ENCODE measurements around the gene UCP3.

Gene UCP3

DNA sequence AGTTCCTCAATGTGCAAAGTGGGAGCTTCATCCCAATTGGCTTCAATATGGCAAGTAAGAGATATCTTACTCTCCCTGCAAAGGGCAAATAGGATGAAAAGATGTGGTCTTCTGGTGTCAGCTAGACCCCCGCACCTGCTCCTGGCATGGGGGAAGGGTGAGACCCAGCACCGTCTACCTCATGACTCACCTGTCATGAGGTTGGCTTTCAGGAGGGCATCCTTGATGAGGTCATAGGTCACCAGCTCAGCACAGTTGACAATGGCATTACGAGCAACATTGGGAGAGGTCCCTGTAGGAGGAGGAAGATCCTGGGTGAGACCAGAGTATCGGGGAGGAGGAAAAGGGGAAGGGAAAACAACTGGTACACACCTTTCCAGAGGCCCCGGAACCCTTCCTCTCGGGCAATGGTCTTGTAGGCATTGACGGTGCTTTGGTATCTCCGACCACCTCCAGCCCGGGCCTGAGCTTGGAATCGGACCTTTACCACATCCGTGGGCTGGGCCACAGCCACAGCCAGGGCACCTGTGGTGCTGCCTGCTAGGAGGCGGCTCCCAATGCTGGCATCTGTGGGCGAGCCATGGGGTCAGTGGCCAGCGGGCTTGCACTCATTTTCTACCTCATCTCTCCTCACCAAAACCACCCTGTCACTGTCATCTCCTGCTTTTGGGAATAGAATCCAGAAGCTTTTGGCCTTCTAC lies 32.3 kb downstream of the UCP3 start:
- no peak for DNase-seq

DNA sequence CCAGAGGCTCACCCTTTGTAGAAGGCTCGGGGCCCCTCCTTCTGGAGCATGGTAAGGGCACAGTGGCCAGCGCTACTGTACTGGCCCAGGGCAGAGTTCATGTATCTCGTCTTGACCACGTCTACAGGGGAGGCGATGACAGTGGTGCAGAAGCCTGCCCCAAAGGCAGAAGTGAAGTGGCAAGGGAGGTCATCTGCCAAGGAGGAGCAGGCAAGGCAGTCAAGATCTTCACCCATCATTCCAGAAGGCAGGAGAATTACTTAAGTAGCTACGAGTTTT lies 33.5 kb downstream of the UCP3 start:
- DNase-seq = no peak

DNA sequence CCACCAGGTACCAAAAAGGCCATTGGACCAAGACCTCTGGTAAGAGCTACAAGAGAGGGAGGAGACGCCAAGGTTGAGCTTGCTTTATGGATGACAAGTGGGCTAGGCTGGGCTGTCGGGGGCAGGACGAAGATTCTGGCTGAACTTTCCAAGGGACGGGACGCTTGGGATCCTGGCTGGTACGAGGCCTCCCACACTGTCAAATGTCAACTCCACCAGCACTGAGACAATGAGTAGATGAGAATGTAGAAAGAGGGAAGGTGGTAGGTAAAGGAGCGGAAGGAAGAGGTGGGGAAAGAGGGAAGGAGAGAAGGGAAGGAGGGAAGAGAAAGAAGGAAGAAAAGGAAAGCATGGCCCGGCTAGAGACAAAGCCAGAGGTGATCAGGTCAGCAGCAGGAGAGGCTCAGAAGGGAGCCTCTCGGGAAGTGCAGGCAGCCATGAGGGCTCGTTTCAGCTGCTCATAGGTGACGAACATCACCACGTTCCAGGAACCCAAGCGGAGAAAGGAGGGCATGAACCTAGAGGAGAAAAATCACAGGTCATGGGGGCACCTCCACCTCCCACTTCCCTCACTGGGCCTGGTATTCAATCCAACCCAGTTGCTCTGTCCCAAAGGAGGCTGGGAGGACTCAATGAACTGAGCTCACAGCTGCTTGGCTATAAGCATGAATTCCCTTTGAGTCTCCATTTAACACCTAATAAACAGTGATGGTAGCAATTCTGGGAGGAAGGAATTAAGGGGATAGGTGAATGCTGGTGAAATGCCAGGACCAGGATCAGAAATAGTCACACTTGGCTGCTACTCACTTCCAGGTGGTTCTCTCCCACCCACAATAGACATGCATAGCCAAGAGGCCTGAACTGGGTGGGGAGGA lies 34.0 kb downstream of the UCP3 start:
- DNase-seq = no peak

DNA sequence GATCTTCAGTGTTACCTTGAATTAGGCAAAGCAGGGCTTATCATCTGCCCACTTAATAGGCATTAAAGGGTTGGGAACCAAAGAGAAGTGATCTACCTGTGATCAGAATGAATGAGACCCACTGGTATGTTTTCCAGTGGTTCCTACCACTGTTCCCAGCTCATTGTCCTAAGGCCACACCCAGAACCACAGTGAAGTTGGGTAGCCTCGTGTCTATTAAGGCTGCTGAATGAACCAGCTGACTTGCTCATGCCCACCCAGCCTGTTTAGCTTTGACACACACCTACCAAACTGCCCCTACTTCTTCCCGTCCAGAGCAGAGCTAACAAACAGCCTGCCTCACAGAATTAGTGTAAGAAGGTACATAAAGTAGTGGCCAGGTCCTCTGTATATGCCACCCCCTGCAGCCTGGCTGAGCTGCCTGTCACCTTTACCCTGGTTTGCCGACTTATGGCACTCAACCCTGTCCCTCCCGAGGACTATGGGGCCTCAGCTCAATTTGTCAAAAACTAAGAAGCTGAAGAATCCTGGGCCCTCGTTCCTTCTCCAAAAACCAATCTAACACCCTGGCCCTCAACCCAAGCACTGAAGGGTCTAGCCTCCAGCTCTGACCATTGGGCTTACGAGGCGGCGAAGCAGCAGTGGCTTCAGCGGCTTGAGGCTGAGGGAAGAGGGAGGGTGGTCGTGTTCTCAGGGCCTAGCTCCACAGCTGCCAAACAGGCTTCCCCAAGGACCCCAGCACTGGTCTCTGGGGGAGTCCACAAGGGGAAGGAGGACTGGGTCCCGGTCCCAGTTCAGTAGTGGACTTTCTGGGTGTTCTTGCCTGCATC lies 36.0 kb downstream of the UCP3 start:
- peak; percentile 20 for DNase-seq

DNA sequence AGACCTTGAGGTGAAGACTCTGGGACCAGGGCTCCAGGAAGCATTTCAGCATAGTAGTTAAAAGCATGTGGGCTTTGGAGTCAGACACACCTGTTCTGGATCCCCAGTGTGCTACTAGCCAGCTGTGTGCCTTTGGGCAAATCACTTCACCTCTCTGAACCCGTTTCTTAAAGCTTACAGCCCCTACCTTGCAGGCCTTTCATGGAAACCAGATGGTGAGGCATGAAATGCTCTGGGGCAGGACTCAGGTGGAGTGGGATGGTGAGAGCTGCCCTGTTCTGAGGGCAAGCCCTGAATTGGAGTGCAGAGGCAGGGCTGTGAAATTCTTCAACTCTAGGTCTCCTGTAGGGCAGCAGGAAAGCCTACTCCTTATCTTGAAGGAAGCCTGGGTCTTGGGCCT lies 36.7 kb downstream of the UCP3 start:
- DNase-seq = no peak

DNA sequence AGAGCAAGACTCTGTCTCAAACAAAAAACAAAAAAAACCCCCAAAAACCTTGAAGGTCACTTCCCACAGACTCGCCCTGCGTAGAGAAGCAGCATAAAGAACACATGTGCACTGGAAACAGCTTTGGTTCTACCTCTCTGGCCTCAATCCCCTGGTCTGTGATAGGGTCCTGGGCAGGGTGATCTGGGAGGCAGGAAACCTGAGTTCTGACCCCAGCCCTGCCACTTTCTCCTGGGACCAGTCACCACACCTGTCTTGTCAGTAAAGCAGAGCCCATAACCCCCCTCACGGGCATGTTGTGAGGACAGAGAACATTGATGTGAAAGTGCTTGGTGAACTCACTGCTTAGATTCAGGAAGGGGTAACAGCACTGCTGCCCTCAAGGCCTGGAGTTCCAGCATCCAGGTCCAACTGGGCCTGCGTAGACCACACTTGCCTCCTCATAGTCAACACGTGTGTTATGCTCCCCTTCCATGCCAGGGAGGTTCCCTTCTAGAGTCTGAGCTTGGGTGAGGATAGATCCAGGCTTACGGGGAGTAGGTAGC lies 37.6 kb downstream of the UCP3 start:
- no peak for DNase-seq

DNA sequence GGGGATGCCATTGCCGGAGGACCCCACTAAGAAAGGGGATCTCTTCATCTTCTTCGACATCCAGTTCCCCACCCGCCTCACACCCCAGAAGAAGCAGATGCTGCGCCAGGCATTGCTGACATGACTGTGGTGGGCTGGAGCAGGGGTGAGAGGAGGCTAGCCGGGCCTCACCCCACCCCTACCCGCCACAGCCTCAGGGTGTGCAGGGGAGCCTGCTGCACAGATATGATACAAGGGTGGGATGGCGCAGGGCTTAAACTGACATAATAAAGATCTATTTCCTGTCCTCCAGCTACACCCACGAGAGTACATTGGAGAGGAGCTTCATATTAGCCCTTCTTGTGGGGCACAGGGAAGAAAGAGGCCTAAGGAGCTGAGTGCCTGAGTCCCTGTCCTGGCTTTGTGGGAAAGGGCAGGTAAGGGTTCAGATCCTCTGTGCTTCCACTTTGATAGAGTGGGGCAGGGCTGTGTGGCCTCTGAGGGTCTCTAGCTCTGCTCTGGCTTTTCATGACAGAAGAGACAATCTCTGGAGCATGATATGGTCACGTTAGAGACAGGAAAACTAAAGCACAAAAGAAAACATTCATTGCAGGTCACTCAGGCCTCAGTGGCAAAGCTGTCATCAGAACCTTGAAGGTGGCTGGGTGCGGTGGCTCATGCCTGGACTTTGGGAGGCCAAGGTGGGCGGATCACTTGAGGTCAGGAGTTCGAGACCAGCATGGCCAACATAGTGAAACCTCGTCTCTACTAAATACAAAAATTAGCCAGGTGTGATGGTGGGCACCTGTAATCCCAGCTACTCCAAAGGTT lies 38.7 kb downstream of the UCP3 start:
- peak; percentile 10 for DNase-seq

DNA sequence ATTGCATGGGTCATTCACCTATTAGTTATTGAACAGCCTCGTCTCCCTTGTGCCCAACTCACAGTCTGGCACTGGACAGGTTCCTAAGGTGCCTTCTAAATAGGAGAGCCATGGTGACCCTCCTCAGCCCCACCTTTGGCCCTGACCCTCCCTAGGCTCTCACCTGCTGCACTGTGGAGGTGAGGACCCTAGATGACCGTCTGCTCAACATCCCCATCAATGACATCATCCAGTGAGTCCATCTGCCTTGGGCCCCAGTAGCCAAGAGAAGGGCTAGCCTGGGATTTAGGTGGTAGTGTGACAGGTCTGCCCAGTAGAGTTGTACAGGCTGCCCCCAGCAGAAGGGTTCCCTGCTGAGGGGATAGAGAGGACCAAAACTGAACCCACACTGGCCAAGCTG lies 39.8 kb downstream of the UCP3 start:
- no peak for DNase-seq

DNA sequence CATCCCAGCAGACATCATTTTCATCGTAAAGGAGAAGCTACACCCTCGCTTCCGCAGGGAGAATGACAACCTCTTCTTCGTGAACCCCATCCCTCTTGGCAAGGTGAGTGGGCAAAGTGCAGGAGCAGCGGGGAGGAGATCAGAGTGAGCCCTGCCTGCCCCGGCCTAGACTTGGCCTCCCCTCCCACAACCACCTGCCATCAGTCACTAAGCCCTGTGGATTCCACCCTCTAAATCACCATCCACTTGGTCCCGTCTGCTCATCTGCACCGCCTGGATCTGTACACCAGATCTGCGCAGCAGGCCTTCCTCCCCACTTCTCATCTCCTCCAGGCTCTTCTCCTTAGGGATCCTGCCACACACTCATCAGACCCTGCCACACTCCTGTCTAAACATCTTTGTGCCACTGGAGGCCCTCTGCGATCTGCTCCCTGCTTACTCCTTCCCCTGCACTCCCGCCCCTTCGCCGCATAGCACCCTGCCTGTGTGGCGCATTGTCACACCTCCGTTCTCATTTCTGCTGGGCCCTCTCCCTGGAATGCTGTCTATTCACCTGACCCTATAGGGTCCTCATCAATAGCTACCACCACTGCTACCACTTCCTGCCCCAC lies 40.4 kb downstream of the UCP3 start:
- peak; percentile 67 for DNase-seq

DNA sequence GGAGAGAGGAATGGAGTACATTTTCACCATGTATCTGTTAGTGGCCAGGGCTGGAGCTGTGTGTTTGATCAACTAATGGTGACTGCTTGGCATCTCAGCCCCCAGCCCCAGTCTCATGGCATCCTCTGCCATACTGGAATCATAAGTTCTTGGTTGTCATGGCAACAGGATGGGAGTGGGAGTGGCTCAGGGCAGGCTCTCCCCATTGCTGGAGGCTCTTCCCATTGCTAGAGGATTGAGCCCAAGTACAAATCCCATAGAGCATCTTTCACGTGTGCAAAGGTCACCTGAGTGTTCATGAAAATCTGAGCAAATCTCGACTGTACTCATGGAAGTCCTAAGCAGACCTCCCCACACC lies 43.1 kb downstream of the UCP3 start:
- peak; percentile 35 for DNase-seq

DNA sequence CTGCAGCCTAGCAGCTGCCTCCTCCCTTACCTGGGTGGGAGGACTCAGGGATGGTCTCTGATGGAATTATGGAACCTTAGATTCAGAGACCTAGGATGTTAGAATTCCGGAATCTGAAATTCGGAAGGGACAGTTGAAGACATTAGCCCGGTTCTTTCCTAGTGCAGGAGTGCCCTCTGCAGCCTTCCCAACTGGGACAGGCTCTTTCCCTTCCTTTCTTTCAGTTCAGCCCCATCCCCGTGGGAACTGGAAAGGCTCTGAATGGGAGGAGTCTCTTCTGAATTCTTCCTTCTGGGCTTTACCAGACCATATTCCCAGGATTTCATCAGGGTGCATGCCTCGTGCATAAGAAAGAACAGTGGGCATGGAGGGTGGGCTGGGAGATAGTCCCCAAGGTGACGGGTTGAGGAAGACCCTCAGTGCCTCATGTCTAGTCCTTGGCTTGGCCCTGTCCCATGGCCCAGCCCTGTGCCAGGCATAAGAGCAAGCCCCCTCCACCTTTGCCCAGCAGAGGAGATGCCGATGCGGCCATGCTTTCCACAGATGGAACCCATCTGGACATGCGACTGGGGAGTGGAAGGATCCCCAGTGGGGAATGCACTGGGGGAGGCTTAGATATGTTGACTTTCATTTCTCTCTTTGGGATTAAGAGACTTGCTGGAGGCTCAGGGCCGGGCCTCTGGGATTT lies 43.7 kb downstream of the UCP3 start:
- DNase-seq = no peak

DNA sequence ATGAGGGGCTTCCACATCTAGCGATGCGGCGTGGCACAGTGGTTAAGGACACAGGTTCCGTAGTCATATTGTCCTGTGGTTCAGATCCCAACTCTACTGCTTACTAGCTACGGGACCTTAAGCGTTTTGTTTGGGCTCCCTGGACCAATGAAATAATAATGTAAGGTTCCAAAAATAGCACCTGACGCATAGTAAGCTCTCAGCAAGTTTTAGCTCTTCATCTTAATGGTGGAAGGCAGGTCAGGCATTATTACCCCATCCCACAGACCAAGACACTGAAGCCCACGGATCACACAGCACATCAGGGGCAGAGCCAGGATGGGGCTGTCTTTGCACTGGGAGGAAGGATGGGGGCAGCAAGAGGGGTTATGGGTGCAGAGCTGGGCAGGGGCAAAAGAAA lies 45.0 kb downstream of the UCP3 start:
- DNase-seq = no peak

DNA sequence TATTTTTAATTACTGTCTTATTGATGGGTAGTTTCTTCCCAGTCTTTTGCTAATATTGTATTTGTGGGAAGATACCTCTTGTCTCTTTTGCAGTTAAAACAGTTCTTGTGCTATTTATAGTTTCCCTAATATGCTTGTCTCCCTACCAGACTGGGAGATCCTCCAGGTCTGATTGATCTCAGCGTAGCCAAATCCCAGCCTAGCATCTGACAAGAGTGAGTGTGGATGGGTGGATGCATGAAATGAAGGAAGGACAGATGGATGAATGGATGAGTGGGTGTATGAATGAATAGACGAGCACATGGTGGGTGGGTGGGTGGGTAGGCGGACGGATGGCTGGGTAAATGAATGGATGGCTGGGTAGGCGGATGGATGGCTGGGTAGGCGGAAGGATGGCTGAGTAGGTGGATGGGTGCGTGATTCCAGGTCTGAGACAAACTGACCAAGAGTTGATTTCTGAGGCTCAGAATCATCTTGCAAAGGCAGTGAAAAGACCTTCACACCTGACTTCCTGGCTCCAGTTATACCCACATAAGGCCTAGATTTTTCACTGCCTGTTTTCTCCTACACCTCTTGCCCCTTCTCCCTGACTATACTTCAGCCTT lies 46.7 kb downstream of the UCP3 start:
- no peak for DNase-seq

DNA sequence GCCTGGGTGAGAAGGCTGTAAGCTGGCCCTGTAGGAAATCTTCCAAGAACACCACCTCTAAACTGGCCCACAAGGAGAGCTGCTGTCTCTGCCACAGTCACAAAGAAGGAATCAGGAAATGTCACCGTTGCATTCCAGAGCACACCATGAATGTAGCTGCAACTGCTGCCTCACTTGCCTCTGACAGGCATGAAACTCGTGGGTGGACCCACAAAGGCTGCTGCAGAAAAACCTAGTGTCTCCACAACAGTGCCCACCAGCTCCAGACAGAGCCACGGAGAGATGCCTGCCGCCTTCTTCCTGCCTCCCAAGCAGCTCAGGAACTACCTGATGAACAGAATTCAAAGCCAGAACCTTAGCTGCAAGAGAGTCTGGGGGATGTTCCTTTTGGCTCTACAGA lies 47.6 kb downstream of the UCP3 start:
- DNase-seq = no peak

DNA sequence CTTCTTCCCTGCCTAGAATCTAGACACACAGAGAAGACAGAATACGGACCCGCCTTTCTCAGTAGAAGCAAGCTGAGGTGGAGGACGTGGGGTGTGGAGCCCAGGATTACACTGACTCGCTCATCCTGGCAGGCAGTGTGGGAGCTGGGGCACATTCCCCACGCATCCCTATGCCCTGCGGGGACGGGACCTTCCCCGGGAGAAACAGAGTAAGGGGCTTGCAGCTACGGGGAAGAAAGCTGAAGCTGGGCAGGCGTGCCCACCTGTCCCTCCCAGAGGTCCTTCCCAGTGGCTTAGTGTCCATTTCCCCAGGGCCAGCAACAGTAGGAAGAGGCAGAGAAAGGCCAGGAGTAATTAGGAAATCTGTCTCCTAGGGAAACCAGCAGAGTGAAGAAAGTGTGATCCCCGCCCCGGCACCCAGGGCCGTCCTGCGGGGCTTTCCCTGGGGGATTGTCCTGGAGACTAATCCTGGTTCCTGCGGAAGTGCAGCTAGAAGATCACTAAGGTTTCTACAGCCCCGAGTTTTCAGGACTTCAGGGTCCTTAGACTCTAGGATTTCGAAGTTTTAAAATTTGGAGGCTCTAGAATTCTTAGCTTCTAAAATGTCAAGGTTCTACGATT lies 50.3 kb downstream of the UCP3 start:
- peak; percentile 34 for DNase-seq

DNA sequence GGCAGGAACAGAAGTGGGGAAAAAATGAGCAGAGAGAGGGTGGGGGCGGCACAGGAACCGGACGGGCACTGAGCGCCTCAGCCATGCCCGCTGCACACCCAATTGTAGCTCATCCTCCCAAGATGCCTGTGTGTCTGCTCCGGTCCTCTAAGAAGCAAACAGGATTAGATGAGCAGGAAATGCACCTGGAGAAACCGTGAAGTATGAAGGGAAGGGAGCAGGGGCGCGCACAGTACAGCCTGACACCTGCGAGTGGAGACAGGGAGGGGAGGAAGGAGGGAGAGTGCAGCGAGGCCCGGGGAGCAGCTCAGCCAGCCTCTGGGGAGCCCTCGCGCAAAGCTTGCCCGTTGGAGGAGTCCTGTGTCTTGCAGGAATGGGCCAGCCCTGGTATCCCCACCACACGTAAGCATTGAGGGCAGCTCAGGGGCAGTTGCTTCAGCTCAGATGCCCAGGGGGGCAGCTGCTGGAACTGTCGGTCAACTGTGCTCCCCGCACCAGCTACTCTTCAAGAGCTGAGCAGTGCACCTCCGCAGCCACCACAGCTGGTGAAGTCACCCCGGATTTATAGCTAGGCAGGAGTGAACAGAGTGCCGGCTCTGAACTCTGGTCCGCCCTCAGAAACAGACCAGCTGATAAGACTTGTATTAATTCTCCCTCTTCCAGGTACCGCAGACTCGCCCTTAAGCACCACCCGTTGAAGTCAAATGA lies 51.1 kb downstream of the UCP3 start:
- peak; percentile 63 for DNase-seq

DNA sequence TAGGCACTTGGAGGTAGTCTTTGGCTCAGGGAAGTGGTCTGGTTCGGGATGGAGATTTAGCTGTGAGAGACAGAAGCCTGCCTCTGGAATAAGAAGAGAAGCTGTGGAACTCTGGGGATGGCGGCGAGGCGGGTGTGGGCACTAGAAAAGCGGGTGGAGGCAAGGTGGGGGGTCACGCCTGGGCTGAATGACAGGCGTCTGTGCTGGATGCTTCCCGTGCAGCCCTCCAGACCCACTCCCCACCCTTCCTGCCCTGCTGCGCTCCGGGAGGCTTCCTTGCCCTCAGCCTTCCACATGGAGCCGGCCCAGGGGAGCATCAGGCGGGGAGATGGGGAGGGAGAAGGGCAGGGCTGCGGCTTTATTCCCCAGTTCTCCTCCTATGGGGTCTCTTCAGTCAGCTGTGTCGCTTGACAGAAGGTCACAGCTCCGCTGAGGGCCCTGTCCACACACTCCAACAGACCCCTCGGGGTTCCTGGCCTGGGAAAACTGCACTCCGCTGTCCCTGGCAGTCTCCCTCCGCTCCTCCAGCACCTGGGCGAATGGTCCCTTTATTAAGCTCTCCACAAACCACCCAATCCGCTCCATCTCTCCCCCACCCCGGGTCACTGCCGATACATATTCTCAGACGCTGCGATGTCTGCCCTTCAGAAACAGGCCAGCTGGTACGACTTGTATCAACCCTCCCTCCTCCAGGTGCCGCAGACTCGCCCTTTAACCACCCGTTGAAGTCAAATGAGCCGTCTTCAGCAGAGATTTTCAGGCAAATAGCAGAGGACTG lies 51.8 kb downstream of the UCP3 start:
- DNase-seq = peak; percentile 36

DNA sequence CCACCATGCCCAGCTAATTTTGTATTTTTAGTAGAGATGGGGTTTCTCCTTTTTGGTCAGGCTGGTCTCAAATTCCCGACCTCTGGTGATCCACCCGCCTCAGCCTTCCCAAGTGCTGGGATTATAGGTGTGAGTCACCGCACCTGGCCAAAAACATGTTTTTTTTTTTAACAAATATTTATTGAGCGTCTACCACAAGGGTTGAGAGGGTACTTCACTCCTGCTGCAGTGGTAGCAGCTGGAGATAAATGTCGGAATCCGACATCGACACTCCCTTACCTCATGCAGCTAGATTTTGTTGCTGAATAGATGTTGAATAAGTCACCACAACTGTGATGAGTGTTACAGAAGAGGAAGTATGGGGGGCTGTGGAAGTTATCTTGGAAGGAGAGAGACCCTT lies 57.1 kb downstream of the UCP3 start:
- DNase-seq = no peak

All from NCI-H82 (cell line).